NB4 (cell line): Measurements from ENCODE around the gene CYP4F11.

Experiments used
- CTCF ChIP-seq: IDR thresholded peaks from one replicate; pipeline ENCODE4 v1.5.1; 2012; ENCODE audit warnings: low read depth, low read length
- POLR2A ChIP-seq: IDR thresholded peaks from 2 replicates; pipeline ENCODE4 v1.6.1; 2011; ENCODE audit warnings: mild to moderate bottlenecking; ENCODE audit not compliant: insufficient read length; ENCODE audit errors: extremely low read depth

GRCh38 chr19:15923702-15924101, 10.6 kb downstream of the CYP4F11 start:
- no peak for TF ChIP-seq CTCF
- no peak for TF ChIP-seq POLR2A
